Dermis blood vessel endothelial cell (primary cell): Measurements from ENCODE around the gene SLC12A2. TPM values are rescaled to one million over a fixed set of nuclear protein-coding genes. Genes with fewer than 3 reads are reported as not detected.

Experiments used
- DNase-seq: peaks from one replicate; pipeline ENCODE4 v3.0.0; 2010
- total RNA-seq: library from RNA; depleted of rRNA; stranded (reverse); fragments of >200 nt; gene quantifications from 2 replicates; pipeline ENCODE4 v1.2.3, GENCODE V29; 2014

The SLC12A2 gene
- total RNA-seq, 1 donor from 2014 or later: 49.2 TPM

DNA sequence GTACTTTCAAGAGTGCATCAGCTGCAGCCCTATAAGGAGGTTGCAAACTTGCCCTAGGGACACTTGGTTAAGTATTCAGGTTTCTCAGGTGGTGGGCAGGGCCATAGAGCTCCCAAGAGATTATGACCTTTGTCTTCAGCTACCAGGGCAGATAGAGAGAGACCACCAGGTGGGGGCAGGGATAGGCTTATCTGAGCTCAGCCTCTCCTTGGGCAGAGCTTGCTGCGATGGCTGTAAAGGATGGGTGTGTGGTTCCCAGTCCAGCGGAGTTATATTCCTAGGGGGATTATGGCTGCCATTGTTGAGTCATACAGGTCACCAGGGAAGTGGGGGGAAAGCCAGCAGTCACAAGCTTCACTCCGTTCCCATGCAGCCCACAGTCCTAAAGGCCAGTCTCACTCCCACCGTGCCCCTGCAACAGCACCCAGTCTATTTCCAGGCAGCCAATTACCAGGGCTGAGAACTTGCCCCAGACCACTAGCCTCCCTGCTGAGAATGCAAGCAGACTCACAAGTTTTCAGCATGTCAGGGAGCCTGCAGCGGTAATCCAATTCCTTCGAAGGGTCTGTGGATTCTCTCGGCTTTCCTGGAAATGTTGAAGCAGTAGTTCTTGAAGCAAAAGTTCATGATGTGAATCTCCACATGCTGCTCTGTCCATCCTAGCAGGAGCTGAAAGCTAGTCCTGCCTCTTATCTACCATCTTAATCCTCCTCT, 151.5 kb downstream of the SLC12A2 start:
- DNase-seq: no peak

DNA sequence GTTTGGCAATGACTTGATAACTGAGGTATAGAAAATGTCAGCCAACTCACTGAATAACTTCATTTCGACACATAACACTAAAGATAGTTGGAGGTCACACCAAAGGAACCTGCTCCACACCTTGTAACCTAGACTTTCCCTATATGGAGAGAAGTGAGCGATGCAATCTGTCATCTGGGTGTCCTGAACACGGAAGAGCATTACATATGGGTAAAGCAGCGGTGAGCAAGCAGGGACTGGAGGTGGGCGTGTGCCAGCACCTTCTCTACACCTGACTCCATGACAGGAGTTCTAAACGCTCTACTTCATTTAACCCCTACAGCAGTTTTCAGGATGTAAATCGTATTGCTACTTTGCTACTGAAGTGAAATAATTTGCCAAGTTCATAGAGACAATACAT, 152.8 kb downstream of the SLC12A2 start:
- no peak for DNase-seq

DNA sequence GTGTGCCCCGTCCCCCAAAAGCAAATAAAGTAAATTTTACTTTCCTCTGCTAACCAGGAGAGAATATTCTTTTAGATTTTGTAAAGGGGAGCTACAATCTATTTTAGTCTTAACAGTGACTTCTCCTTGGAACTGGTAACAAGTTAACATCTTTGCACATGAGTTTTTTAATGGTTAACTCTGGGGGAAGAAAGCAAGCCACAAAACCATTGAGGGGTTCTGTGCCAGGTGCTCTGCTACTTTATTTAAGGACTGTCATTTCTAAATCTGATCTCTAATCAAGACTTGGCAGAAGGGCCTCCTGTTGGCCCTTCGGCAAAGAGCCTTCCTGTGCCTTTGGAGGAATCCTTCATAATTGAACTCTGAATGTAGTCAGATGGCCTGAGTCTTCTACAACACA, 153.4 kb downstream of the SLC12A2 start:
- DNase-seq: no peak

DNA sequence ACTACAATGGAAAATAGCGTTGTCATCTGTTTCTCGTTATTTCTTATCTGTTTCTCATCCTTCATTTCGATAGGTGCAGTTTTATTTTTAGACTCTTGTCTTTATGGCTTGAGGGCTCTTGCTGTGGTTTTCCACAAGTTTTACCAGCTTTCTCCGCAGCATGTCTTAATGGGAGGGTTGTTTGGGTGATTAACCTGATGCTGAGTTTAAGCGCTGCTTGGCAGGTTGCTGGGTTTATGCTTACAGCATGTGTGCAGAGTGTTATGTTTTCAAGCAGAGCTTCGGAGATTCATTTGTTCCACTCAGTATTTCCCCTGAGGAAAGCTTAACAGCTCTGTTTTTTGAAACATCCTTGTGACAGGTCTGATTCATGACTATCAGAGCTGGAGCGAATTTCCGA, 154.0 kb downstream of the SLC12A2 start:
- no peak for DNase-seq
